ENCODE data around the gene CTSS. TPM values are rescaled to one million over a fixed set of nuclear protein-coding genes. Genes with fewer than 3 reads are reported as not detected.

CTSS gene
- total and polyA plus RNA-seq, 3 experiments from 2014 or later = 30.9 to 151 (median 31.2) TPM

DNA sequence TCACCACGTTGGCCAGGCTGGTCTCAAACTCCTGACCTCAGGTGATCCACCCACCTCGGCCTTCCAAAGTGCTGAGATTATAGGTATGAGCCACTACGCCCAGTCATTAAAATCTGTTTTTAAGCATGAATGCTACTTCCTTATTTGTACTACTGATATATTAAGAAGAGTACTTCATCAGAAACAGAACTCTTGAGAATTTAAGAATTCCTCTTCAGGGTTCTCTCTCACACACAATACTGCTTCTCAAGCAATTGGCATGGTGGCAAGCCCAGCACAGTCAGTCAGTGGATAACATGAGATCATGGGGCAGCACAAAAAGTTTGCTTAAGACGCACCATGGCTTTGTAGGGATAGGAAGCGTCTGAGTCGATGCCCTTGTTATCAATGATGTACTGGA is 14.1 kb downstream of the CTSS start:
- Histone ChIP-seq H3K4me3 (ENCODE audit: low read length) (no peak overlapping the region), H3K4me1 (ENCODE audit: insufficient read depth, low read length) (no peaks in the 10 kb centered on the region), H3K9me3 (ENCODE audit: low read length) (no peaks in the 10 kb centered on the region), H3K27ac (ENCODE audit: low read depth, low read length) (no peak overlapping the region), H3K36me3 (ENCODE audit: insufficient read depth, low read length) (peaks cover 36% of the 10 kb centered on the region), H3K27me3 (ENCODE audit: insufficient read depth, low read length, poor library complexity, severe bottlenecking) (no peaks in the 10 kb centered on the region)
- no peak overlapping the region for H3K4me3 Mint-ChIP-seq
- ChIA-PET POLR2A (no interaction called here), CTCF (interaction anchor here (1.1 kb wide), 1 partner anchor 496 kb away, joined by 3 read pairs; no protein-coding TSS in a partner anchor)
- no peaks in the 10 kb centered on the region for H3K27me3 Mint-ChIP-seq
- peaks cover 3 to 69% (median 19%) of the 10 kb centered on the region in 3 donors for H3K36me3 Mint-ChIP-seq
- H3K27ac Mint-ChIP-seq = peak overlapping the region in 2 of 8 donors; percentile 8 to 12
- no peaks in the 10 kb centered on the region for H3K9me3 Mint-ChIP-seq
- DNase-seq = no peak
- no peaks in the 10 kb centered on the region for H3K4me1 Mint-ChIP-seq

- H3K4me1 Mint-ChIP-seq = no peaks in the 10 kb centered on the region
- H3K9me3 ChIP-seq (ENCODE audit: low read length) = no peaks in the 10 kb centered on the region
- H3K9me3 Mint-ChIP-seq = no peaks in the 10 kb centered on the region
- ChIA-PET POLR2A (no interaction called here), CTCF (interaction anchor here (1.7 kb wide), 1 partner anchor 189 kb away, joined by 5 read pairs; no protein-coding TSS in a partner anchor)
- no peaks in the 10 kb centered on the region for H3K27me3 ChIP-seq (ENCODE audit: insufficient read depth, low read length, poor library complexity, severe bottlenecking)
- H3K4me3 Mint-ChIP-seq = no peak overlapping the region
- peaks cover 39% of the 10 kb centered on the region for H3K36me3 ChIP-seq (ENCODE audit: insufficient read depth, low read length)
- H3K4me3 ChIP-seq (ENCODE audit: low read length) = no peak overlapping the region
- H3K4me1 ChIP-seq (ENCODE audit: insufficient read depth, low read length) = no peaks in the 10 kb centered on the region
- peaks cover 3 to 61% (median 15%) of the 10 kb centered on the region in 3 donors for H3K36me3 Mint-ChIP-seq
- H3K27me3 Mint-ChIP-seq = no peaks in the 10 kb centered on the region
- H3K27ac Mint-ChIP-seq = peak overlapping the region in 2 of 8 donors; percentile 26 to 38
- H3K27ac ChIP-seq (ENCODE audit: low read depth, low read length) = no peak overlapping the region
- DNase-seq = no peak
These were observed 15.8 kb downstream of the CTSS start for GRCh38 chr1:150749720-150750311.

GRCh38 chr1:150748878-150749719 is 16.5 kb downstream of the CTSS start:
- no peak overlapping the region for H3K27ac ChIP-seq (ENCODE audit: low read depth, low read length)
- no peak for DNase-seq
- H3K4me3 ChIP-seq (ENCODE audit: low read length) = no peak overlapping the region
- CTCF ChIA-PET = interaction anchor here (1.7 kb wide), 1 partner anchor 188 kb away, joined by 5 read pairs; no protein-coding TSS in a partner anchor
- H3K4me1 ChIP-seq (ENCODE audit: insufficient read depth, low read length) = no peaks in the 10 kb centered on the region
- Mint-ChIP-seq H3K36me3 (peaks cover 3 to 53% (median 15%) of the 10 kb centered on the region in 3 donors), H3K4me3 (no peak overlapping the region), H3K9me3 (no peaks in the 10 kb centered on the region), H3K27me3 (no peaks in the 10 kb centered on the region), H3K4me1 (no peaks in the 10 kb centered on the region), H3K27ac (peak overlapping the region in 2 of 8 donors; percentile 21 to 41)
- H3K9me3 ChIP-seq (ENCODE audit: low read length) = no peaks in the 10 kb centered on the region
- peaks cover 40% of the 10 kb centered on the region for H3K36me3 ChIP-seq (ENCODE audit: insufficient read depth, low read length)
- no peaks in the 10 kb centered on the region for H3K27me3 ChIP-seq (ENCODE audit: insufficient read depth, low read length, poor library complexity, severe bottlenecking)
- POLR2A ChIA-PET = interaction anchor here (0.7 kb wide), 1 partner anchor 102 kb away, joined by 4 read pairs; no protein-coding TSS in a partner anchor

- peaks cover 0 to 2% of the 10 kb centered on the region in 2 donors for H3K27me3 Mint-ChIP-seq
- CTCF ChIA-PET = no interaction called here
- Histone ChIP-seq H3K4me3 (ENCODE audit: low read length) (no peak overlapping the region), H3K9me3 (ENCODE audit: low read length) (no peaks in the 10 kb centered on the region), H3K4me1 (ENCODE audit: insufficient read depth, low read length) (no peaks in the 10 kb centered on the region), H3K27me3 (ENCODE audit: insufficient read depth, low read length, poor library complexity, severe bottlenecking) (no peaks in the 10 kb centered on the region), H3K27ac (ENCODE audit: low read depth, low read length) (no peak overlapping the region), H3K36me3 (ENCODE audit: insufficient read depth, low read length) (no peaks in the 10 kb centered on the region)
- peak overlapping the region in 2 of 8 donors; percentile 1 to 41 for H3K27ac Mint-ChIP-seq
- peaks cover 0 to 33% (median 8%) of the 10 kb centered on the region in 3 donors for H3K36me3 Mint-ChIP-seq
- no peaks in the 10 kb centered on the region for H3K9me3 Mint-ChIP-seq
- POLR2A ChIA-PET = interaction anchor here (0.5 kb wide), 1 partner anchor 364 kb away, joined by 7 read pairs; no protein-coding TSS in a partner anchor
- H3K4me1 Mint-ChIP-seq = no peaks in the 10 kb centered on the region
- H3K4me3 Mint-ChIP-seq = no peak overlapping the region
- DNase-seq = no peak
These were observed 35.4 kb downstream of the CTSS start for GRCh38 chr1:150730130-150730721.

DNA sequence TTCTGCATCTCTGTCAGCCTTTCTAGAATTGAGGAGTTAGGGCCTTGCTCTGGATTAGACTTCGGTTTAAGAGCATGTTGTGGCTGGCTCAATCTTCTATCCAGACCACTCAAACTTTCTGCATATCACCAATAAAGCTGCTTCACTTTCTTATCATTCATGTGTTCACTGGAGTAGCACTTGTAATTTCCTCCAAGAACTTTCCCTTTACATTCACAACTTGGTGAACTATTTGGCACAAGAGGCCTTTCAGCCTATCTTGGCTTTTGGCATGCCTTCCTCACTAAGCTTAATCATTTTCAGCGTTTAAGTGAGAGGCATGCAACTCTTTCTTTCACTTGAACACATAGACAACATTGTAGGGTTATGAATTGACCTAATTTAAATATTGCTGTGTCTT is 41.2 kb downstream of the CTSS start:
- H3K36me3 ChIP-seq (ENCODE audit: insufficient read depth, low read length) = no peaks in the 10 kb centered on the region
- H3K4me3 Mint-ChIP-seq = peak overlapping the region in 1 of 7 donors; percentile 0
- no peak for DNase-seq
- CTCF ChIA-PET = no interaction called here
- no peaks in the 10 kb centered on the region for H3K36me3 Mint-ChIP-seq
- H3K4me3 ChIP-seq (ENCODE audit: low read length) = no peak overlapping the region
- no peak overlapping the region for H3K27ac ChIP-seq (ENCODE audit: low read depth, low read length)
- H3K4me1 Mint-ChIP-seq = no peaks in the 10 kb centered on the region
- no peaks in the 10 kb centered on the region for H3K9me3 Mint-ChIP-seq
- no peaks in the 10 kb centered on the region for H3K4me1 ChIP-seq (ENCODE audit: insufficient read depth, low read length)
- no peaks in the 10 kb centered on the region for H3K27me3 ChIP-seq (ENCODE audit: insufficient read depth, low read length, poor library complexity, severe bottlenecking)
- POLR2A ChIA-PET = no interaction called here
- no peaks in the 10 kb centered on the region for H3K27me3 Mint-ChIP-seq
- H3K9me3 ChIP-seq (ENCODE audit: low read length) = no peaks in the 10 kb centered on the region
- peak overlapping the region in 1 of 8 donors; percentile 32 for H3K27ac Mint-ChIP-seq

DNA sequence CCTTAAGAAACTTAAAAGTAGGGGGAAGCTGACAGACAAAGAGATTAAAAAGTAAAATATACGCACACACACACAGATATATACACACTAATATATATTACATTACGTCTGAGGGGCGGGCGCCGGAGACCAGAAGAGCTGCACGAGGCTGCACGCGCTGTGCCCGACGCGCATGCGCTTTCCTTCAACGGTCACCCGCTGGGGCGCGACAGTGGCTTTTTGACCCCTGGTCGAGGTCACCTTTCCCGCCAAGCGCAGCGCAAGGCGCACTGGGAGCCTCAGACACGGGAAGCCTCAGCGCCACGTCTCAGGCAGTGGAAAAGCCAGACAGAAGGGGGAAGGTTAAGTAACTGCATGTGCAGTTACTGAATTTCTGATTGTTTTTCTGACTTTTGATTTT is 44.9 kb downstream of the CTSS start, which contains the start of gene HORMAD1:
Gene HORMAD1 (minus strand): TSS at position 193 of the 400 bp plus-strand sequence. CDS start 1,390 bp downstream, outside the sequence.
- no peaks in the 10 kb centered on the region for H3K27me3 ChIP-seq (ENCODE audit: insufficient read depth, low read length, poor library complexity, severe bottlenecking)
- no peak for DNase-seq
- ChIA-PET CTCF (no interaction called here), POLR2A (no interaction called here)
- Mint-ChIP-seq H3K9me3 (no peaks in the 10 kb centered on the region), H3K27me3 (no peaks in the 10 kb centered on the region), H3K4me1 (peaks cover 0 to 6% (median 0%) of the 10 kb centered on the region in 3 donors), H3K36me3 (no peaks in the 10 kb centered on the region), H3K27ac (no peak within 1 kb of the TSS), H3K4me3 (no peak within 1 kb of the TSS)
- H3K36me3 ChIP-seq (ENCODE audit: insufficient read depth, low read length) = no peaks in the 10 kb centered on the region
- no peaks in the 10 kb centered on the region for H3K4me1 ChIP-seq (ENCODE audit: insufficient read depth, low read length)
- H3K9me3 ChIP-seq (ENCODE audit: low read length) = no peaks in the 10 kb centered on the region
- H3K27ac ChIP-seq (ENCODE audit: low read depth, low read length) = no peak within 1 kb of the TSS
- H3K4me3 ChIP-seq (ENCODE audit: low read length) = no peak within 1 kb of the TSS

DNA sequence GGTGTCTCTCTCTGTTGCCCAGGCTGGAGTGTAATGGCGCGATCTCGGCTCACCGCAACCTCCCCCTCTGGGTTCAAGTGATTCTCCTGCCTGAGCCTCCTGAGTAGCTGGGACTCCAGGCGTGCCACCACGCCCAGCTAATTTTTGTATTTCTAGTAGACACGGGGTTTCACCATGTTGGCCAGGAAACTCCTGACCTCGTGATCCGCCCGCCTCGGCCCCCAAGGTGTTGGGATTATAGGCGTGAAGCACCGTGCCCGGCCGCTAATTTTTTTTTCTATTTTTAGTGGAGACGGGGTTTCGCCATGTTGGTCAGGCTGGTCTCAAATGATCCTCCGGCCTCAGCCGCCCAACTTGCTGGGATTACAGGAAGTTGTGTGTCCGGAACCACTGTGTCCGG is 45.5 kb downstream of the CTSS start:
- Histone ChIP-seq H3K4me1 (ENCODE audit: insufficient read depth, low read length) (no peaks in the 10 kb centered on the region), H3K36me3 (ENCODE audit: insufficient read depth, low read length) (no peaks in the 10 kb centered on the region), H3K4me3 (ENCODE audit: low read length) (no peak overlapping the region), H3K27ac (ENCODE audit: low read depth, low read length) (no peak overlapping the region), H3K27me3 (ENCODE audit: insufficient read depth, low read length, poor library complexity, severe bottlenecking) (no peaks in the 10 kb centered on the region), H3K9me3 (ENCODE audit: low read length) (no peaks in the 10 kb centered on the region)
- ChIA-PET POLR2A (no interaction called here), CTCF (no interaction called here)
- Mint-ChIP-seq H3K4me3 (no peak overlapping the region), H3K36me3 (no peaks in the 10 kb centered on the region), H3K9me3 (no peaks in the 10 kb centered on the region), H3K27ac (no peak overlapping the region), H3K4me1 (peaks cover 0 to 6% (median 0%) of the 10 kb centered on the region in 3 donors), H3K27me3 (no peaks in the 10 kb centered on the region)
- no peak for DNase-seq

Measured in CD8-positive, alpha-beta memory T cell (primary cell).